HG02884 (cell line): Measurements from ENCODE around the gene SOX5.
A peak's percentile ranks its signal among the peaks of the same experiment; 100 is the strongest.
"Not testable (repeated sequence)": the region's sequence is repeated elsewhere in the genome, so short reads cannot be mapped to it uniquely, and the experiment has no call there.

ENCODE experiments used
- ATAC-seq: cut with Tn5 transposase; IDR thresholded peaks from one replicate; pipeline ENCODE4 v1.9.1; 2021; ENCODE audit warnings: mild to moderate bottlenecking, moderate library complexity; ENCODE audit not compliant: unreplicated experiment

Gene SOX5

DNA sequence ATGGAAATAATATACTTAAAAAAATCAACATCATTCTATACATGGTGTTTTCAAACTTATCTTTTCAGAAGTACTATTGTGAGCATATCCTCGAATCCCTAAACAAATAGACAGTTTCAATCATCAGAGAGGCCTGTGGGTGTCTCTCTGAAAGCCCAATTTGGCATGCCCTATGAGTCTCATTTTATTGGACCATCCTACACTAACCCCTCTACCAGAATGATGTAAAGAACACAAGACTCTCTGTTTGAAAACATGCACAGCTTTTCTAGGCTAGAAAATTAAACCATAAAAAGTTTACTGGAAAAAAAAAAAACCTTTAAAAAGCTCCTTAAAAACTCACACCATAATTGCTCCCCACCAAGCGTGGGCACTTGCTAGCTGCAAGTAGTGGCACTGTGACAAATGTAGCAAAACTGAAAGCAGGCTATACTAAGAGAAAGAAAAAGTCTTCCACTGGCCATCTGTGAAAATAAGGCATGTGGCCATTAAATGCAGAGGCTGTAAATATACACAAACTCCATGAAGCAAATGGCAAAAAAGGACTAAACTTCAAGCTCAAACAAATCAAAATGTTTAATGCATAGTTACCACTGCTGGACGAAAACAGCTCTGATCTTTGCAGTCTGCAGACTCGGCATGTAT lies 394.2 kb downstream of the SOX5 start:
- no peak for ATAC-seq

DNA sequence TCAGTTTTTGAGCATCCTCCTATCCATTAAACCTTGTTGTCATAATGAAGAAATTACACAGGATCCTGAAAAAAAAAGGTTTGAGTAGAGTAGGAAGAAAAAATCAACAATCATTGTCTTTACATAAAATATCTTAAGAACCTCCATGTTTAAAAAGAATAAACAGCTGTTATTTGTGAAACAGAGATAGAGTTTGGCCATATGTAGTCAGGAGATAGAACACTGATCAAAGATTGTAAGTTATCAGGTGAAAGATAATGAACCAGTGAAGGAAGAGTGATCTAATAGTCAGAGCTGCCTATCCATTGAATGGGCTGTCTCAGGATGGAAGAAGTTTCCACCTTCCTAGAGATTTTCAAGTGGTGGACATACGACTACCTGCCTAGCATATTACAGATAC lies 397.1 kb downstream of the SOX5 start:
- ATAC-seq, result no peak

DNA sequence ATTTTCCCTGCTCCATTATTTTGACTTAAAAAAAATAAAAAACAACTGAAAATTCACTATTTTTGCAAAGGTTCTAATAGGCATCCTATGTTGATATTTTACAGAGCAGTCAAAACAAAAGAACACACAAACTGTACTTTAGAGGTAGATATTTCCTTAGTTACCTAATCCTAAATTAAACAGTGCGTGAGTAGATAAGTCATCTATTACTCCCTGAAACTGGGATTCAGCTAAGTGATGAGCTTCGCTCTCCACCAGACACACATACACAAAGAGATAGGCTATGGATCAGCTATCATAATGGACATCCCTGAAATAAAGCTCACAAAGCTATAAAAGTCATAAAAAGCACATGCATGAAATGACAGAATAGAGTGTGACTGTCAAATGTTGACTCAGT lies 398.7 kb downstream of the SOX5 start:
- ATAC-seq, result no peak

DNA sequence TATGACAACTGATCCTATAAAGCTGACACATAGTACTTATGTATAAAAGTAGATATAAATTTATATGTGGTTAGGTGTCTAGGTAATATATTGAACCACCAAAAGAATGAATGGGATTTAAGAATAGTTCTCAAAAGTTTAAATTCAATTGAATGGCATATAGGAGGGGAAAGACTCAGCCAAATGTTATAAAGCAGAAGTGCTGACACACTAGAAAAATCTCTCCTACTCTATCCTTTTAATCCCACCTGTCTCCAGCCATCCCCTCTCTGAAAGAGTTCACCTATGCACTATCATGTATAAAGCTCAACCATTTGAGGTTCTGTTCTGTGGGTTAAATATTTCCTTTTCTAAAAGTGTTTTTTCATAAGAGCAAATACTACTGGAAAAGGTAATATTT lies 400.7 kb downstream of the SOX5 start:
- no peak for ATAC-seq

DNA sequence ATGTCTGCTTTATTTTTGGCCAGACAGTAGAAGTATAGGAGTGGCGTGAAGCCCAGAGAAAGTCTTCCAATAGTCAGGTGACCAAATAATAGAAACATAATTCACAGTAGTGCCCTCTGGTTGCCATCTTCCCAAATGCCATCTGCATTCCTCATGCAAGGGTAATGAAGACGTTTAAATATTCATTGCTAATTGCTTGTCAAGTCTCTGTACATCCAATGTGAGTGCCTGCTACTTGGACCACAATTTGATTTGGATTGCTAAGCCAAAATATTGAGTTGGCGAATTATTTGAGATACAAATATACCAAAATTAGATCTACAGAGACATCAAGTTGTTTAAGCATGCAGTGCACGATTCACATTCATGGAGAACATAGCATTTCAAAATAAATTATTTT lies 402.7 kb downstream of the SOX5 start:
- no peak for ATAC-seq

DNA sequence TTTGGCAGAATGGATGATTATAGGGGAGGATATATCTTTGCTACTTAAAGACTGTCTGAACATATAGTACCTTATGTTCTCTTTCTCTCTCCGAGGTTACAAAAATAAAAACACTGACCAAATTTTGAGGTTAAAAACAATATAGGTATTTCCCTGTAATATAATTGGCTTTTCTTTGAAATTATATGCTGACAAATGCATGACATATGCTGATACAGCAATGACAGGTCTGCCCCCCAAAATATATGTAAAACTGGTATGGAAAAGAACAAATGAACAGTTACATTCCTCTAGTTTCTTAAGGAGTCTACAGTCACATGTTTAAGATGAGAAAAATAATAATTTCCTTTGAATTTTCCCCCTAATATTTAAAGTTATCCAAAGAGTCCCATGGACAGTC lies 405.7 kb downstream of the SOX5 start:
- ATAC-seq, result no peak

DNA sequence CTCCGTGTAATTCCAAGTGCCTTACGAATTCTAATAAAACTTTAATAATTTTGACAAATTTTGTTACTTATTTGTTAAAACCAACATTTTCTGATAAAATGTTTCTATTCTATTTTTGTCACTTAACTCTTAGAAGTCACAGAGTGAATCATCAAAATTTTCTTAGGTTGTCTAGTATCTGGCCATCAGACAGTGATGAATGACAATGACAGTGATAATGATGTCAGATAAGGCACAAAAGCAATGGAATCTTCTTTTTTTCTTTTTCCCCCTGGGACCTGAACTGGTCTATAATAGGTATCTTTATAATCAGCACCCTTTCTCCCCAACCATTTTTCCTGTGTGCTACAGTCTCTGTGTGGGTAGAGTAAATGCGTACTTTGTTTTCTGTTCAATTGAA lies 407.3 kb downstream of the SOX5 start:
- no peak for ATAC-seq

DNA sequence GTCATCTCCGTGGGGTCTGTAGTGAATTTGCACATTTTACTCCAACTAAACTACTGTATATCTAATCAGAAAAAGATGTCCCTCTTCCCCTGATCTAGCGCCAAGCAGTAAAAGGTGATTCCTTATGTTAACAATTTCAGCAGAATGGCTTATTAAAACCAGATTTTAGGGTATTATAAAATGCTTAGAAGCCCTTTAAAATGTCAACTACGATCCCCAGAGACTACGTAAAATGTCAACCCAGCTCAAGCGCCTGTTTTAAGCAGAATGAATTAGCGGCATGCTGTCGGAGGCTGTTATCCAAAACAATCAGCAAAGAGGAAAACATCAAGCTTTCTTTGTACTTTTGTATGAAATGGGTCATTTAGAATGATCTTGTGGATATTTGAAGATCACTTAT lies 408.9 kb downstream of the SOX5 start:
- no peak for ATAC-seq

DNA sequence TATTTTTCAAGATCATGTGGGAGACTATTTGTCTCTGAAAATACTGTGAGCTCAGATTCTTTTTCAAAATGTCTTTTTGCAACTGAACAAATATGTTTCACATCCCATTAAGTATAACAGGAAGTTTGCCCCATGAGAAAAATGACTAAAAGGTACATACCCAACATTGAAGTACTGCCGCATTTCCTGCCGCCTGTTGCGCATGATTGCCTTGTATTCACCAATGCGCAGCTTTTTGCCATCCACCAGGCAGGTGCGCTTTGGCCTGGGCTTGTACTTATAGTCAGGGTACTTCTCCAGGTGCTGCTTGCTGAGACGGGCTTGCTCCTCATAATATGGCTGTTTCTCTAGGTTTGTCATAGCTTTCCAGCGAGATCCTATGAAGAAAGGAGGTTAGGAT lies 413.2 kb downstream of the SOX5 start:
- ATAC-seq, result peak; percentile 67

DNA sequence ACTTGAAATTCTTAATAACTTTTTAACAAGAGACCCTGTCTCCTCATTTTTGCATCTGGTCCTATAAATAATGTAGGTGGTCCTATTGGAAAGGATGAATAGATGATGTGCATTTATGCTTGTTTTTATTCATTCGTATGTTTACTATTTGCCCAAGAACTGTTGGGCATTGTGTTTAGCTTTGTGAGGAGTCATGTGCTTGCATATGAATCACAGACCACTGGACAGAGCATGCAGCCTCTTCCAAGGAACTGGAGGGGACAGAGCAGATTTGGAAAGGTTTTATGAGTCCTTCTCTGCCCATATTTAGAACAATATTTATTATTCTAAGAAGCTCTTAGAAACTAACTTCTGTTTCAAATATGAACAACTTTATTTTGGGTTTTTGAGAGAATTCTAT lies 414.0 kb downstream of the SOX5 start:
- no peak for ATAC-seq

DNA sequence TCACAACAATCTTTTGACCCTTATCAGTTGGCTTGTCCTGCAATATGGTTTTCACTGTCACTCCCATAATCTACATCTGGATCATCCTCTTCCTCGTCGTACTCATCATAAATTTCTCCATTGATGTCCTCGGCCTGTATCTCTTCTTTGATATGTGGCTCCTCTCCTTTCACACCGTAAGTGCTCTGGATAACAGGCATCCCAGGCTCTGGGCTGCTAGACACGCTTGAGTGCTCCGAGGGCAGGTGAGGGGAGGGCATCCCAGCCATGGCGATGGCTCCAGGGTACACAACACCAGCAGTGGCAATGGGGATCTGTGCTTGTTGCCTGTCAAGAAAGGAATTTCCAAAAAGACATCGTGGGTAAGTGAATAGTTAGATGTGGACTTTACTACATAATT lies 415.3 kb downstream of the SOX5 start:
- ATAC-seq, result no peak

DNA sequence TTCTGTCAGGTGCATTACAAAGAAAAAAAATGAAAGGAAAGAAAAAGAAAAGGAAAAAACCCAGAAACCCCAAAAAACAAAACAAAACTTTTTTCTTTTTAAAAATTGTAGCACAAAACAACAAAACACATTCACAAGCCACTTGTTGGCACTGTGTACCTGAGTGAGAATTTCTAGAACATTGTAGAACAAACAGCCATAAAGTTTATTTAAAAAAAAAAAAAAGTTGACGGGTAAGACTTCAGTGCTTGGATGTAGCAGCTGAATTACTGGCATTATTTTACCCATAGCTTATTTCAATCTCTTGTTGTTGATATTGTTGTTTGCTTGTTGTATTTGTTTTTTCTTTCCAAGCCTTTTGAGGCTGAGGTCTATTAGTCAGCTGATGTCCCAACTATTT lies 415.8 kb downstream of the SOX5 start:
- ATAC-seq, result no peak

DNA sequence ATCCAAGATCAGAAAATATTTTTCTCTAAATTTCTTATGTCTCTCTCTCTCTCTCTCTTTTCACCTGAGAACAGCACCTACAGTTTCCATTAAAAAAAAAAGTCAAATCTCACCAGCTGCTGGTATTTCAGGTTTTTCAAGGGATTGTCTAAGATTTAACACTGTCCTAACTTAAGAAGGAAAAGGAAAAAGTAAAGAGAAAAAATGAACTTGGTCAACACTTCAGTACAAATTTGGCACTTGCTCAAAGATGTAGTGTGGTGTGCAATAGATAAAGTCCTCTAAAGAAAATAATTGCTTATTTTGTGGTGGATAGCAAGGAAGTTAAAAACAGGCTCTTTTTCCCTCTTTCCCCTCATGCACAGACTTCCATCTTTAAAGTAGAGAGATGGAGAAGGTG lies 416.2 kb downstream of the SOX5 start:
- ATAC-seq, result no peak

DNA sequence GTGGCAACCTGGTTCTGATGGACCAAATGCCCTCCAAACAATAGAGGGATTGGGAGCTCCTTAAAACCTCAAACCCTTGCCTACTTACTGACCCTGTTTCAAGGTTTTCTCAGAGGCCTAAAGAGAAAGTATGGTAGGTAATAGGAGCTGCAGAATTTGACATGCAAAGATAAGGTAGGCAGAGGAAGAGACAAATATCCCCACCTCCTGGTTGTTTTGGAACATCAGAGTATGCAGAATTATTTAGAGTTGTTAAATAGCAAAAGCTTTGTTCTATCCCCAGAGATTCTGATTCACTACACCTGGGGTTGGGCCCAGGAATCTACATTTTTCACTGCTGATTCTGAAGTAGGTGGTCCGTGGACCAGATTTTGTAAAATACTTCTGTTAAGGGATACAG lies 421.2 kb downstream of the SOX5 start:
- ATAC-seq, result no peak

DNA sequence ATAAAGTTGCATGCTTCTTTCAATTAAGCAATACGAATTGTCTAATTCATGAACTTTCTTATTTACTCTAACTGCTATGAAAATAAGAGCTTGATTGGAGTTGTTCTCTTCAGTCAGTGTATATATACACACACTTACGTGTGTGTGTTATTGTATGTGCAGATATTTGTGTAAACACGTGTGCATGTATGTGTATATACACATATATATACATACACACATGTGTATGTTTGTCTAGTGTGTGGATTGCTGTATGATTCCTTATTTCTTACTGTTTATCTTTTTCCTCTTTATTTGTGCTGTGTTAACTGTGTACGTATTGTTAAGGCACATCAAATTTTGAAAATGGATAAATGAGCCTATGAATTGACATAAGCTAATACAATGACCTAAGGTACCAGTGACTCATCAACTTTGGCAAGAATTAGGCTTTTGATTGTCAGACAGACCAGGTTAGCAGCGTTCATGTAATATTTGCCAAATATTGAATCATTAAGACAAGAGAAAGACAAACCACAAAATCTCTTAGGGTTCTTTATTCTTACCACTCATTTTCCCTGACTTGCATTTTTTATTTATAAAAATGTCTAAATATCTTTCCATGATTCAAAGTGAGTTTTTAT lies 423.9 kb downstream of the SOX5 start:
- no peak for ATAC-seq

DNA sequence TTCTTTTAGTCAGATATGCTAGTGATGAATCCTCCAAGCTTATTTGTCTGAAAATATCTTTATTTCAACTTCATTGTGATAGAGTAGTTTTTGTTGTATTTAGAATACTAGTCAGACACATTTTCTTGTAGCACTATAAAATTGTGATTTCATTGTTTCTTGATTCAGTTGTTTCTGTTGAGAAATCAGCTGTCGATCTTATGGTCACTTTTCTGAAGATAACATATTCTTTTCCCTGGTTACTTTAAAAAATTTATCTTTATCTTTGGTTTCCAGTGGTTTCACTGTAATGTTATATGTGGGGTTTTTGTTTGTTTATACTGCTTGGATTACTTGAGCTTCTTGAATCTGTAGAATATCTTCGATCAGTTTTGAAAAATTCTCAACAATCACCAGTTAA lies 426.1 kb downstream of the SOX5 start:
- no peak for ATAC-seq

DNA sequence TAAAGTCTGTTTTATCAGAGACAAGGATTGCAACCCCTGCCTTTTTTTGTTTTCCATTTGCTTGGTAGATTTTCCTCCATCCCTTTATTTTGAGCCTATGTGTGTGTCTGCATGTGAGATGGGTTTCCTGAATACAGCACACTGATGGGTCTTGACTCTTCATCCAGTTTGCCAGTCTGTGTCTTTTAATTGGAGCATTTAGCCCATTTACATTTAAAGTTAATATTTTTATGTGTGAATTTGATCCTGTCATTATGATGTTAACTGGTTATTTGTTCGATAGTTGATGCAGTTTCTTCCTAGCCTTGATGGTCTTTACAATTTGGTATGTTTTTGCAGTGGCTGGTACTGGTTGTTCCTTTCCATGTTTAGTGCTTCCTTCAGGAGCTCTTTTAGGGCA lies 430.0 kb downstream of the SOX5 start:
- ATAC-seq, result not testable (repeated sequence)

DNA sequence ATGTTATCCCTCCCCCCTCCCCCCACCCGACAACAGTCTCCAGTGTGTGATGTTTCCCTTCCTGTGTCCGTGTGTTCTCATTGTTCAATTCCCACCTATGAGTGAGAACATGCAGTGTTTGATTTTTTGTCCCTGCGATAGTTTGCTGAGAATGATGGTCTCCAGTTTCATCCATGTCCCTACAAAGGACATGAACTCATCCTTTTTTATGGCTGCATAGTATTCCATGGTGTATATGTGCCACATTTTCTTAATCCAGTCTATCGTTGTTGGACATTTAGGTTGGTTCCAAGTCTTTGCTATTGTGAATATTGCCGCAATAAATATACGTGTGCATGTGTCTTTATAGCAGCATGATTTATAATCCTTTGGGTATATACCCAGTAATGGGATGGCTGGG lies 433.7 kb downstream of the SOX5 start:
- ATAC-seq, result not testable (repeated sequence)

DNA sequence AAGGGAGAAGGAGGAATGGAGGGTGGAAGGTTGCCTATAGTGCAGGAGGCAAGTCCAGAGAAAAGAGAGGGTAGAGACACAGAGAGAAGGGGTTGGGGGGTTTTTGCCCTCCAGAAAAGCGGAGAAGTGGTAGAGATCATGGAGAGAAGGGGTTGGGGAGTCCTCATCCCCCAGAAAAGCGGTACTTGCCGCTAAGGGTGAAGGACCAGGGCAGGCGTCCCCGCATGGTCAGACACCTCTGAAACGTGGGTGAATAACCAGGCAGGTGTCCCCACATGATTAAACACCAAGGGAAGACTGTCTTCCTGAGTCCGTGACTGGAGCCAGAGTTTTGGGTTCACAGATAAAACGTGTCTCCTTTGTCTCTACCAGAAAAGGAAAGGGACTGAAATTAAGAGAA lies 439.0 kb downstream of the SOX5 start:
- no peak for ATAC-seq

DNA sequence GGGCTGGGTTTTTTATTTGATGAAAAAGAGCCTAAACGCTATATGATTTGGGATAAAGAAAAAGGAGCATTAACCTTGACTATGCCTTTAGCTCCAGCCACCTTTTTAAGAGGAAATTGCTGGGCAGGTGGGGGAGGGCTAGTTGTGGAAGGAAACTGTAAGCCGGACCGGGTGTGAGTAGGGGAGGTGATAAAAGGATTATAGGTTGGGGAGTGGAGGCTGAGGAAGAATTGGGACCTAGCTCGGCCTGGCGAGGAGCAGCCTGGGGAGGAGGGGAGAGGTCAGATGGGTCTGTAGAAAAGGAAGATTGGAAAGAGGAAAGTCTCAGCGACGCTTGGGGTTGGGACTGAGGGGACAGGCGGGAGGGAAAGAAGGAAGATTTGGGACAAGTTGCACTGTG lies 439.6 kb downstream of the SOX5 start:
- ATAC-seq, result not testable (repeated sequence)

DNA sequence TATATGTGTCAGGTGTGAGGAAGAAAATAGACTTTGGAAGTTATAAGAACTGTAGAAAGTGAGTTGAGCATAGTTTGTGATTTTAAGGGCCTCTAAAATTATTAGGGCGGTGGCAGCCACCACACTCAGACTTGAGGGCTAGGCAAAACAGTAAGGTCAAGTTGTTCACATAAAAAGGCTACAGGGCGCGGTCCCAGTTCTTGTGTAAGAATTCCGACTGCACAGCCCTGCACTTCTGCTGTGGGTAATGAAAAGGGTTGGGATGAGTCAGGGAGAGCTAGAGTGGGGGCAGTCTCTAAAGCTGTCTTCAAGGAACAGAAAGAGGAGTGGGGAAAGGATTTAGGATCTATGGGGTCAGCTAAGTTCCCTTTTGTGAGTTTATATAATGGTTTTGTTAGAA lies 441.7 kb downstream of the SOX5 start:
- ATAC-seq, result not testable (repeated sequence)

DNA sequence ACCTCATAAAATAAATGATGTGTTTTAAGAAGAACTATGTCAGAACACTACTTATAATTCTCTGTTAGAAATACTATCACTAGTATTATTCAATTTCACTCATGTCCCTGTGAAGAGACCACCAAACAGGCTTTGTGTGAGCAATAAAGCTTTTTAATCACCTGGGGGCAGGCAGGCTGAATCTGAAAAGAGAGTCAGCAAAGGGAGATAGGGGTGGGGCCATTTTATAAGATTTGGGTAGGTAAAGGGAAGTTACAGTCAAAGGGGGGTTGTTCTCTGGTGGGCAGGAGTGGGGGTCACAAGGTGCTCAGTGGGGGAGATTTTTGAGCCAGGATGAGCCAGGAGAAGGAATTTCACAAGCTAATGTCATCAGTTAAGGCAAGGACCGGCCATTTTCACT lies 443.7 kb downstream of the SOX5 start:
- not testable (repeated sequence) for ATAC-seq
